NCI-H446 treated with DMSO at 0.1 percent for 48 hours (cell line): Measurements from ENCODE around the gene TP53TG3E.
"Not testable (repeated sequence)": the region's sequence is repeated elsewhere in the genome, so short reads cannot be mapped to it uniquely, and the experiment has no call there.

Experiments used
- DNase-seq: peaks from one replicate; lab custom pipeline; 2025; lab: John Stamatoyannopoulos, UW

Gene TP53TG3E, protein sequence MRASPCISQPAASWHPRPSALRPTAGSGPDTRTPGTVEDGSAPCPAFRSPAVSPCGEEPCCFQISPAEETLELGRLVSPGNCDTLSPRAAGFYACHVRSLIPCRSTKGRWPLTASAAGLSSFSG

DNA sequence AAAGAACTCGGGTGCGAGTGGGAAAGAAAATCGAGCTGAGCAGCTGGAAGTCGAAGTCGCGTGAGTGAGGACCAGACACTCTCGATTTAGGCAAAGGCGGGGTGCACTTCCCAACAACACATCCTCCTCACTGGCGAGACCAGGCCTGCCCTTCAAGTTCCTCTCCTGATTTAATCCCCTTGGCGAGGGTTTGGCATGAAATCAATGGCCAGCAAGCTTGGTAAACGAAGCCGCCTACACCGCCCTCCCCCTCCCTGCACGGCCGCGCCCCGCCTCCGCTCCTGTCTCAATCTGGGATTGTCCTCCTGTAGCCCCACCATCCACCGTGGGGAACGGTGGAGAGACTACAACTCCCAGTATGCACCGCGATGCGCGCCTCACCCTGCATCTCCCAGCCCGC lies at the start of gene TP53TG3E:
TP53TG3E (plus strand) TSS at position 301 of the 400 bp plus-strand sequence; CDS start at position 369, 68 bp downstream.
- not testable (repeated sequence) for DNase-seq

DNA sequence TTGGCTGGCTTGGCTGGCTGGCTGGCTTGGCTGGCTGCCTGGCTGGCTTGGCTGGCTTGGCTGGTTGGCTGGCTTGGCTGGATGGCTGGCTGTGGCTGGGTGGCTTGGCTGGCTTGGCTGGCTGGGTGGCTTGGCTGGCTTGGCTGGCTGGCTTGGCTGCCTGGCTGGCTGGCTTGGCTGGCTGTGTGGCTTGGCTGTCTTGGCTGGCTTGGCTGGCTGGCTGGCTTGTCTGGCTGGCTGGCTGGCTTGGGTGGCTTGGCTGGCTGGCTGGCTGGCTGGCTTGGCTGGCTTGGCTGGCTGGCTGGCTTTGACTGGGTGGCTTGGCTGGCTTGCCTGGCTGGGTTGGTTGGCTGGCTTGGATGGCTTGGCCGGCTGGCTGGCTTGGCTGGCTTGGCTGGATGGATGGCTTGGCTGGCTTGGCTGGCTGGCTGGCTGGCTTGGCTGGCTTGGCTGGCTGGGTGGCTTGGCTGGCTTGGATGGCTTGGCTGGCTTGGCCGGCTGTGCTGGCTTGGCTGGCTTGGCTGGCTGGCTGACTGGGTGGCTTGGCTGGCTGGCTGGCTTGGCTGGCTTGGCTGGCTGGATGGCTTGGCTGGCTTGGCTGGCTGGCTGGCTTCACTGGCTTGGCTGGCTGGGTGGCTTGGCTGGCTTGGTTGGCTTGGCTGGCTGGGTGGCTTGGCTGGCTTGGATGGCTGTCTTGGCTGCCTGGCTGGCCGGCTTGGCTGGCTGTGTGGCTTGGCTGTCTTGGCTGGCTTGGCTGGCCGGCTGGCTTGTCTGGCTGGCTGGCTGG lies 32.3 kb downstream of the TP53TG3E start:
- DNase-seq = not testable (repeated sequence)

DNA sequence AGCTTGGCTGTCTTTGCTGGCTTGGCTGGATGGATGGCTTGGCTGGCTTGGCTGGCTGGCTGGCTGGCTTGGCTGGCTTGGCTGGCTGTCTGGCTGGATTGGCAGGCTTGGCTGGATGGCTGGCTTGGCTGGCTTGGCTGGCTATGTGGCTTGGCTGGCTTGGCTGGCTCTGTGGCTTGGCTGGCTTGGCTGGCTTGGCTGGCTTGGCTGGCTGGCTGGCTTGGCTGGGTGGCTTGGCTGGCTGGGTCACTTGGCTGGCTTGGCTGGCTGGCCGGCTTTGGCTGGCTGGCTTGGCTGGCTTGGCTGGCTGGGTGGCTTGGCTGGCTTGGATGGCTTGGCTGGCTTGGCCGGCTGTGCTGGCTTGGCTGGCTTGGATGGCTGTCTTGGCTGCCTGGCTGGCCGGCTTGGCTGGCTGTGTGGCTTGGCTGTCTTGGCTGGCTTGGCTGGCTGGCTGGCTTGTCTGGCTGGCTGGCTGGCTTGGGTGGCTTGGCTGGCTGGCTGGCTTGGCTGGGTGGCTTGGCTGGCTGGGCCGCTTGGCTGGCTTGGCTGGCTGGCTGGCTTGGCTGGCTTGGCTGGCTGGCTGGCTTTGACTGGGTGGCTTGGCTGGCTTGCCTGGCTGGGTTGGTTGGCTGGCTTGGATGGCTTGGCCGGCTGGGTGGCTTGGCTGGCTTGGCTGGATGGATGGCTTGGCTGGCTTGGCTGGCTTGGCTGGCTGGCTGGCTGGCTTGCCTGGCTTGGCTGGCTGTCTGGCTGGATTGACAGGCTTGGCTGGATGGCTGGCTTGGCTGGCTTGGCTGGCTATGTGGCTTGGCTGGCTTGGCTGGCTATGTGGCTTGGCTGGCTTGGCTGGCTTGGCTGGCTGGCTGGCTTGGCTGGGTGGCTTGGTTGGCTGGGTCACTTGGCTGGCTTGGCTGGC lies 33.8 kb downstream of the TP53TG3E start:
- DNase-seq = not testable (repeated sequence)

DNA sequence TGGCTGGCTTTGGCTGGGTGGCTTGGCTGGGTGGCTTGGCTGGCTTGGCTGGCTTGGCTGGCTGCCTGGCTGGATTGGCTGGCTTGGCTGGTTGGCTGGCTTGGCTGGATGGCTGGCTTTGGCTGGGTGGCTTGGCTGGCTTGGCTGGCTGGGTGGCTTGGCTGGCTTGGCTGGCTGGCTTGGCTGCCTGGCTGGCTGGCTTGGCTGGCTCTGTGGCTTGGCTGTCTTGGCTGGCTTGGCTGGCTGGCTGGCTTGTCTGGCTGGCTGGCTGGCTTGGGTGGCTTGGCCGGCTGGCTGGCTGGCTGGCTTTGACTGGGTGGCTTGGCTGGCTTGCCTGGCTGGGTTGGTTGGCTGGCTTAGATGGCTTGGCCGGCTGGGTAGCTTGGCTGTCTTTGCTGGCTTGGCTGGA lies 34.4 kb downstream of the TP53TG3E start:
- not testable (repeated sequence) for DNase-seq

DNA sequence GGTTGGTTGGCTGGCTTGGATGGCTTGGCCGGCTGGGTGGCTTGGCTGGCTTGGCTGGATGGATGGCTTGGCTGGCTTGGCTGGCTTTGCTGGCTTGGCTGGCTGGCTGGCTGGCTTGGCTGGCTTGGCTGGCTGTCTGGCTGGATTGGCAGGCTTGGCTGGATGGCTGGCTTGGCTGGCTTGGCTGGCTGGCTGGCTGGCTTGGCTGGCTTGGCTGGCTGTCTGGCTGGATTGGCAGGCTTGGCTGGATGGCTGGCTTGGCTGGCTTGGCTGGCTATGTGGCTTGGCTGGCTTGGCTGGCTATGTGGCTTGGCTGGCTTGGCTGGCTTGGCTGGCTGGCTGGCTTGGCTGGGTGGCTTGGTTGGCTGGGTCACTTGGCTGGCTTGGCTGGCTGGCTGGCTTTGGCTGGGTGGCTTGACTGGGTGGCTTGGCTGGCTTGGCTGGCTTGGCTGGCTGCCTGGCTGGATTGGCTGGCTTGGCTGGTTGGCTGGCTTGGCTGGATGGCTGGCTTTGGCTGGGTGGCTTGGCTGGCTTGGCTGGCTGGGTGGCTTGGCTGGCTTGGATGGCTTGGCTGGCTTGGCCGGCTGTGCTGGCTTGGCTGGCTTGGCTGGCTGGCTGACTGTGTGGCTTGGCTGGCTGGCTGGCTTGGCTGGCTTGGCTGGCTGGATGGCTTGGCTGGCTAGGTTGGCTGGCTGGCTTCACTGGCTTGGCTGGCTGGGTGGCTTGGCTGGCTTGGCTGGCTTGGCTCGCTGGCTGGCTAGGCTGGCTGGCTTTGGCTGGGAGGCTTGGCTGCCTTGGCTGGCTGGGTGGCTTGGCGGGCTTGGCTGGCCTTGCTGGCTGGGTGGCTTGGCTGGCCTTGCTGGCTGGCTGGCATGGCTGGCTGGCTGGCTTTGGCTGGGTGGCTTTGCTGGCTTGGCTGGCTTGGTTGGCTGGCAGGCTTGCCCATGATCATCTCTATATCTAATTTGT lies 35.3 kb downstream of the TP53TG3E start:
- DNase-seq = not testable (repeated sequence)
